Activated B cell treated with CpG ODN at 0.5 μM for 24 hours (primary cell): ENCODE measurements around the gene PACC1. TPM values are rescaled to one million over a fixed set of nuclear protein-coding genes. Genes with fewer than 3 reads are reported as not detected.
"Not testable (repeated sequence)": the region's sequence is repeated elsewhere in the genome, so short reads cannot be mapped to it uniquely, and the experiment has no call there.

Source experiments
- ATAC-seq: fragments of 200-7000 bp; cut with Tn5 transposase; one replicate; pipeline ENCODE4 v1.10.0; 2021; ENCODE audit warnings: low read depth, mild to moderate bottlenecking, moderate library complexity
- CTCF ChIA-PET: fragments of 350-600 bp; sonication (Branson Sonifier 250); formaldehyde crosslinking; loops from one replicate; lab custom pipeline; 2021; ENCODE audit warnings: antibody characterized with exemption; lab: Charles Lee
- POLR2A ChIA-PET: fragments of 350-600 bp; sonication (Branson Sonifier 250); formaldehyde crosslinking; loops from one replicate; lab custom pipeline; 2021; ENCODE audit warnings: antibody characterized with exemption; lab: Charles Lee
- DNase-seq: peaks from one replicate; pipeline ENCODE4 v3.0.0; 2022
- H3K27ac Mint-ChIP-seq: one replicate; pipeline ENCODE4 v1.8.0; 2020; ENCODE audit warnings: mixed read lengths
- H3K27me3 Mint-ChIP-seq: one replicate; pipeline ENCODE4 v1.8.0; 2021; ENCODE audit warnings: mixed read lengths
- H3K36me3 Mint-ChIP-seq: one replicate; pipeline ENCODE4 v1.8.0; 2021; ENCODE audit warnings: low read depth, mixed read lengths
- H3K4me1 Mint-ChIP-seq: one replicate; pipeline ENCODE4 v1.8.0; 2021; ENCODE audit warnings: mixed read lengths
- H3K4me3 Mint-ChIP-seq: one replicate; pipeline ENCODE4 v1.8.0; 2020; ENCODE audit warnings: mild to moderate bottlenecking, mixed read lengths
- H3K9me3 Mint-ChIP-seq: one replicate; pipeline ENCODE4 v1.8.0; 2020; ENCODE audit warnings: mixed read lengths
- CTCF ChIP-seq: fragments of 200-600 bp; IDR thresholded peaks from one replicate; pipeline ENCODE4 v1.8.0; 2022; ENCODE audit warnings: antibody characterized with exemption, mild to moderate bottlenecking
- intact Hi-C: fragments of 100-400 bp; cut with micrococcal nuclease; formaldehyde crosslinking; loops from one replicate; pipeline ENCODE4 v1.15.1; 2024
- total RNA-seq: library from RNA; stranded (reverse); gene quantifications from 2 replicates; pipeline ENCODE4 v1.2.3, GENCODE V29; 2022

The PACC1 gene
- total RNA-seq, 1 donor from 2014 or later, result 20.0 TPM

- no peak overlapping the region for H3K27ac Mint-ChIP-seq
- CTCF ChIA-PET, result no interaction called here
- peaks cover 9% of the 10 kb centered on the region for H3K4me1 Mint-ChIP-seq
- H3K36me3 Mint-ChIP-seq, result peaks cover 57% of the 10 kb centered on the region
- TF ChIP-seq CTCF, result no peak
- DNase-seq (no peak), ATAC-seq (no peak)
- H3K9me3 Mint-ChIP-seq, result peaks cover 4% of the 10 kb centered on the region
- POLR2A ChIA-PET, result no interaction called here
- H3K27me3 Mint-ChIP-seq, result no peaks in the 10 kb centered on the region
- no peak overlapping the region for H3K4me3 Mint-ChIP-seq
- intact Hi-C loops, result loop anchor here (5.0 kb wide), 1 partner anchor 55 kb away; no protein-coding TSS in a partner anchor
Observed at GRCh38 chr1:212401838-212402582, 12.7 kb downstream of the PACC1 start.

- no peaks in the 10 kb centered on the region for H3K27me3 Mint-ChIP-seq
- ATAC-seq (no peak), DNase-seq (no peak)
- peaks cover 9% of the 10 kb centered on the region for H3K4me1 Mint-ChIP-seq
- ChIA-PET POLR2A (interaction anchor here (0.7 kb wide), 1 partner anchor 16 kb away, joined by 14 read pairs; no protein-coding TSS in a partner anchor), CTCF (no interaction called here)
- no peak overlapping the region for H3K27ac Mint-ChIP-seq
- peaks cover 56% of the 10 kb centered on the region for H3K36me3 Mint-ChIP-seq
- H3K9me3 Mint-ChIP-seq, result peaks cover 5% of the 10 kb centered on the region
- intact Hi-C loops, result loop anchor here (5.0 kb wide), 1 partner anchor 56 kb away; no protein-coding TSS in a partner anchor
- TF ChIP-seq CTCF, result no peak
- H3K4me3 Mint-ChIP-seq, result no peak overlapping the region
Observed at GRCh38 chr1:212401042-212401441, 13.6 kb downstream of the PACC1 start.

- intact Hi-C loops, result no loop called here
- Mint-ChIP-seq H3K4me3 (no peak overlapping the region), H3K9me3 (peaks cover 5% of the 10 kb centered on the region), H3K36me3 (peaks cover 42% of the 10 kb centered on the region), H3K27me3 (no peaks in the 10 kb centered on the region), H3K4me1 (peaks cover 11% of the 10 kb centered on the region), H3K27ac (no peak overlapping the region)
- no peak for TF ChIP-seq CTCF
- CTCF ChIA-PET, result interaction anchor here (1.1 kb wide), 1 partner anchor 33 kb away, joined by 4 read pairs; no protein-coding TSS in a partner anchor
- DNase-seq (no peak), ATAC-seq (no peak)
- POLR2A ChIA-PET, result interaction anchor here (0.5 kb wide), 1 partner anchor 26 kb away, joined by 3 read pairs; no protein-coding TSS in a partner anchor
Observed at GRCh38 chr1:212397171-212397570, 17.5 kb downstream of the PACC1 start.

GRCh38 chr1:212396638-212397037 lies 18.0 kb downstream of the PACC1 start:
- CTCF ChIA-PET, result interaction anchor here (1.1 kb wide), 1 partner anchor 33 kb away, joined by 4 read pairs; no protein-coding TSS in a partner anchor
- peaks cover 46% of the 10 kb centered on the region for H3K36me3 Mint-ChIP-seq

GRCh38 chr1:212395678-212396437 lies 18.8 kb downstream of the PACC1 start:
- CTCF ChIA-PET, DNase-seq, H3K4me1 Mint-ChIP-seq, H3K4me3 Mint-ChIP-seq, POLR2A ChIA-PET, H3K27ac Mint-ChIP-seq, intact Hi-C loops, ATAC-seq, H3K27me3 Mint-ChIP-seq, H3K9me3 Mint-ChIP-seq: not testable (repeated sequence)
- peaks cover 54% of the 10 kb centered on the region for H3K36me3 Mint-ChIP-seq

More at GRCh38 chr1:212396638-212397037, 18.0 kb downstream of the PACC1 start:
- POLR2A ChIA-PET, result no interaction called here
- Mint-ChIP-seq H3K4me1 (peaks cover 11% of the 10 kb centered on the region), H3K27me3 (no peaks in the 10 kb centered on the region), H3K27ac (no peak overlapping the region), H3K9me3 (peaks cover 5% of the 10 kb centered on the region), H3K4me3 (no peak overlapping the region)
- no peak for DNase-seq
- intact Hi-C loops, result no loop called here
- ATAC-seq, result no peak
- TF ChIP-seq CTCF, result no peak
